ENCODE results near the gene COLEC11.
"Not testable (repeated sequence)": the region's sequence is repeated elsewhere in the genome, so short reads cannot be mapped to it uniquely, and the experiment has no call there.

COLEC11 gene

DNA sequence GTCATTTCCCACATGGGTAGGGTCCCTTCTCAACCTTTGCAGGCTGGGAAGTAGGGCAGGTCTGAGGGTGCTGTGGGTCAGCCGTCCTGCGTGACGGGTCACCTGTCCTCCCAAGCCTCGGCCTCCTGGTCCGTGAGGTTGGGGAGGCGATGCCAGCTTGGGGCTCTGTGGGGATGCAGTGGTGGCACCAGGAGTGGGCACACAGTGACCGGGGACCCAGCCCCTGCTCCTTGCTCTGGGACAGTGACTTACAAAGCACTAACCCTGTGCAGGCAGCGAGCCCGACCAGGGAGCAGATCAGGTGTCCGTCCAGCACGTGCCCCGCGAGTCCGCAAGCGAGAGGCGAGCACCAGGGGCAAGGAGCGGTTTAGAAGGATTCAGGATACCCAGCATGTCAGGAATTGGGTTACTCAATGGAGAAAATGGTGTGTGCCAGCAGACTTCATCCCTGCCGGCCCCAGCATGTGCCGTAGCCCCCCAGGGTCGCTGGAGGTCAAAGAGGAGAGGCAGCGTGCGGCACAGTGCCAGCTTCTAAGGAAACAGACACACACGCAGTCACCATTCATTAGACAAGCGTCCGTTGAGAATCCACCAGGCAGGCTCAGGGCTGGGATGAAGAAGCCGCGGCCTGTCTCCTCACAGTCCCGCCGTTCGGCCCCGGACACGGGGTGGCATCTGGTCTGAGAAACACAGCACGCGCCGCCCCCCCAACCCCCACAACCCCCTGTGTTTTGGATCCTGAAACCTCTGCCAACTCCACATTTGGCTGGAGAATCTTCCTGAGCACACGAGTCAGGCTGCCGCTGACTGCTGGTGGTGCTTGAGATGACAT lies 11.7 kb downstream of the COLEC11 start:
- no peak for DNase-seq

DNA sequence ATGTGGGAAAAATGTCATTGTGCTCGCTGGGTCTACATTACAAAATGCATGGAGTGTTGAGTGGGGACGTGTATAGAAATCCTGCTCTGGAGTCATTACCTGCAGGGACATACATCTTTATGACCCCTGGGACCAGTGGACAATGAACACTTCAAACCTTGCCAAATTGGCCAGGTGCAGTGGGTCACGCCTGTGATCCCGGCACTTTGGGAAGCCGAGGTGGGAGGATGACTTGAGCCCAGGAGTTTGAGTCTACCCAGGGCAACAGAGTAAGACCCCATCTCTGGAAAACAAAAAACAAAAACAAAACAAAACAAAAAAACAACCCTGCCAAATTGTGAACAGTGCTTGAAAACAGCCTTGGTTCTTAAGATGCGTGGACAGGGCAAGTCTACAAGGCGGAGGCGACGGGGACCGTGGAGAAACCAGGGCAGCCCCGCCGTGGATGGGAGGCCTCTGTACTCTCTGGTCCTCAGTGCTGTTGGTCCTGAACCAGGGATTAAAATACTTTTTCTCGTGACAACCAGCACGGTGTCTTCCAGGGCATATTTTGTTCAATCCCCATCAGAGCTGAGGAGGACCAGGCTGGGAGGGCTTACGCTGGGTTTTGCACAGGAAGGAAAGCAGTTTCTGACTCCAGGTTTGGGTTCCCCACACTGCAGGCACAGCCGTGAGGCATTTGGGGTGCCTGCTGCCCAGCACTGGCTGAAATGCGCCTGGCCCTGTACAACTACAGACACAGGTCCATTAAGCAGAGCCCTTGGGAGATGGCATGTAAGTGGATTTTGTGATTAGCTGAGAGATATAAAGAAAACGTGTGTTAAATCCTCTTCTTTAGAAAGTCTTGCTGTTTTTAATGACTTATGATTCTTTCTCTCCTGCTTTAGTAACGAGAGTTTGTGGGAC lies 13.7 kb downstream of the COLEC11 start:
- no peak for DNase-seq

DNA sequence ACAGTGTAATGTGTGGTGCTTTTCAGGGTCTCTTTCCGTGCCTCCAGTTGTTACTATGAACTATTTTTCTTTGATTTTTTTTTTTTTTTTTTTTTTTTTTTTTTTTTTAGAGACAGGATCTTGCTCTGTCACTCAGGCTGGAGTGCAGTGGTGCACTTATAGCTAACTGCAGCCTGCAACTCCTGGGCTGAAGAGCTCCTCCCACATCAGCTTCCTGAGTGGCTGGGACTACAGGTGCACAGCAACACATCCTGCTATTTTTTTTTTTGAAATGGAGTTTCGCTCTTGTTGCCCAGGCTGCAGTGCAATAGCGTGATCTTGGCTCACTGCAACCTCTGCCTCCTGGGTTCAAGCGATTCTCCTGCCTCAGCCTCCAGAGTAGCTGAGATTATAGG lies 14.4 kb downstream of the COLEC11 start:
- DNase-seq, result not testable (repeated sequence)

DNA sequence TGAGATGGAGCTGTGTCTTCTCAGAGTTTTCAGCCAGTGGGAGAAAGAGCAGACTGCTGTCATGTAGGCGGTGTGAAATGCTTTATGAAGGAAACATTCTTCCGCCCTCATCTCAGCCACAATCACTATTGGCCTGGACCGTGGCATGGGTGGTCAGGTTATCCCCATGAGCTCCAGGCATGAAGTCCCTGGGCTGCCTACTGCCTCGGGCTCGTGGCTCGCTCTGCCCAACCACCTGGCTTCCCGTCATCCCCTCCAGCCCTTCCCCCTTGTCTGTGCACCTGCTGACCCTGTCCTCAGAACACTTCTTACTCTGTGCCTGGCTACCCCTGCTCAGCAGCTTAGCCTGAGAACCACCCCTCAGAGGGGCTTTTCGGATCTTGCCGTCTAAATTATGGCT lies 15.5 kb downstream of the COLEC11 start:
- no peak for DNase-seq

DNA sequence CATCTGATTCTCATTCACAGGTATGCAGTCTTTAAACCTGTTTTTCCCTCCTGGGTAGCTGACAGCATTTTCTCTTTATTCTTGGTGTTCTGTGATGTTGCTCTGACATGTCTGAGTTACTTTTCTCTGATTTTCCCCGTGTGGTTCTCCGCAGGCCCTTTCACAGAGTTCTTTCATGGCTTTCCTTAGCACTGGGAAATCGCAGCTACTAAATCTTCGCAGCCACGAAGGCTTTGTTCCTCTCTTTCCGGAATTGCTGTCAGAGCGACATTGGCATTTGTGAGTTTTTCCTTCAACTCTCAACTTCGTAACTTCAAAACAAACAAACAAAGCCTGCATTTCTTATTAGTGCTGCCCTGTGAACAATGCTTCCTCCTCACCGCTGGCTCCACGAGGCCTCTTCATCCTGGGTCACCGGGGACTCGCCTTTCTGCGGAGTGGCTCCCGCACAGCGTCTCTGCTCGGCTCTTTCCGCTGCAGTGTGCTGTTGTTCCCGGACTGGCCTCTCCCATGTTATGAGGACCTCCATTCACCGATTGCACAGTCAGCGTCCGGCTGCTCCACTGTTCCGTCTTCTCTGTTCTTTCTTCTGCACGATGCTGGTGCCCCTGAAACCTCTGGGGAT lies 16.1 kb downstream of the COLEC11 start:
- DNase-seq, result no peak

DNA sequence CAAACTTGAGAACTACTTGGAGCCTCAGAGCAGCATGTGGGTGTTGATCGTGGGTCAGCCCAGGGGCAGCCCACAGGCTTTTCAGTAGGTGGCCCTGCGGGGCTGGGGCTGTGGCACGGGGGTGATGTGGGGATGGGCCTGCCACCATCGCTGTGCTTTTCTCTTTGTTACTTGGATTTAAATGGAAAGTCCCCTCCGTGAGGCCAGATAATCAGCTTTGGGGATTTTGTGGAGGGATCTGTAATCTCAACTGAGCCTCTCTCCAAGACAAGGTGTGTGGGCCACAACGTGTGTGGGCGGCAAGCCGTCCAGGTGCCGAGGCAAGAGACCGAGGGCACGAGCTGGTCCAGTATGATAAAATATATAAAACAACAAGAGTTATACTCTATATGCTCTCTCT lies 16.7 kb downstream of the COLEC11 start:
- DNase-seq, result no peak

DNA sequence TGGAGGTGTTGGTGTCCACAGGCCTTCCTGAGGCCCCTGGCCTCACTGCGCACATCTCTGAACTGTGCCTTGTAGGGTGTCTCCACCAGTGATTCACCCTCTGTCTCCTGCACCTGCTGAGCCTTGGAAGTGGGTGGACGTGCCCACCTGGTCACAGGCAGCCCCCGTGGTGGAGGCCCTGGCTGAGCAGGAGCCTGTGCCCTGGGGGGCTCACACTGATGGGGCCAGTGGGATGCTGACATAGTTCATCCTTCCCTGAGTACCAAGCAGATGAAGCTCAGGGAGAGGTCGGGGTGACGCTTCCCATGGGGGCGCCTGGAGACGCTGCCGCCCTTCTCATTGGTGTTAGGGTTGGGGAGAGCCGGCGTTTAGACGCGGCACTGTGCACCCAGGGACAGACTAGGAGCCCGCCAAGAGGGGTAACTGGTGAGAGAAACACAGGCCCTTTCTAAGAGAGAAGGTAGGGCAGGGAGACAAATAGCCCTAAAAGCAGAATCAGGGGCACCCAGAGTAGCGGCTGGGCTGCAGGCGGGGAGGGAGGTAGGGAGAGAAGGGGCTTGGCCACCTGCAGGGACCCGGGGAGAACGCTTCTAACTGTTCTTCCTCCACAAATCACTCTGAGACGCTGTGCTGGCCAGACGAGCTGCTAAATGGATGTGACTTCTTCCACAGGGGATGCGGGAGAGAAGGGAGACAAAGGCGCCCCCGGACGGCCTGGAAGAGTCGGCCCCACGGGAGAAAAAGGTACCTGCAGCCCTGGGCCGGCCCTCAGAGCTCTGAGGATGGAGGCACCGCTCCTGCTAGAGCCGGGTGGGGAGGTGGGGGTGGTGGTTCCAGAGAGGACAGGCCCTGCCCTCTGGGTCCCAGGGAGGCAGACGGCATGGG lies 18.0 kb downstream of the COLEC11 start:
- DNase-seq, result no peak

DNA sequence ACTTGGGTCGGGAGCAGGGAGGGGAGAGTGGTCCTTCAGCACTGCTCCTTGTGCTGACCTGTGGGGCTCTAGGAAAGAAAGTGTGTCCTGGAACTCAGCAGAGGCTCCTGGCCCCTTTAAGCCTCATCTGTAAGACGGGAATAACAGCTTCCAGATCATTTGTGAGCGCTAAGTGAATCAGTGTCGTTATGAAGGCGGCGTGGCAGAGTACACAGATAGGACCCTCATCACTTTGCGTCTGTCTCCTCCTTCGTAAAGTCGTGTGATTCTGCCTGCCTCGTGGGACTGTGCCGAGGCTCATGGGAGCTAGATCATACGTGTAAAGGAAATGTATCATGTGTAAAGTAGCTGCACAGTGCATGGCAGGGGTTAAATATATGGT lies 18.6 kb downstream of the COLEC11 start:
- no peak for DNase-seq

DNA sequence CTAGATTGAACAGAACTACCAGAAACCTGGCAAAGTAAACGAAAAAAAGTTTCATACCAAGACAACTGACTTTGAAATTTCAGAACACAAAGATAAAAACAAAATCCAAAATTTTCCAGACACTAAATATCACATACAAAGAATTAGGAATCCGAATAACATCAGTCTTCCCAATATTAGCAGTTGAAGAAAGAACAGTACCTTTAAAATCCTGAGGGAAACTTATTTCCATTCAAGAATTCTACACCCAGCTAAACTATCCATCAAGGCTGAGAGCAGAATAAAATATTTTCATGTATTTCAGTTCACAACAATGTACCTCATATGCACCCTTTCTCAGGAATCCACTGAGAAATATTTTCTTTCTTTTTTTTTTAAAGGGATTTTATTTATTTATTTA lies 19.8 kb downstream of the COLEC11 start:
- DNase-seq, result not testable (repeated sequence)

DNA sequence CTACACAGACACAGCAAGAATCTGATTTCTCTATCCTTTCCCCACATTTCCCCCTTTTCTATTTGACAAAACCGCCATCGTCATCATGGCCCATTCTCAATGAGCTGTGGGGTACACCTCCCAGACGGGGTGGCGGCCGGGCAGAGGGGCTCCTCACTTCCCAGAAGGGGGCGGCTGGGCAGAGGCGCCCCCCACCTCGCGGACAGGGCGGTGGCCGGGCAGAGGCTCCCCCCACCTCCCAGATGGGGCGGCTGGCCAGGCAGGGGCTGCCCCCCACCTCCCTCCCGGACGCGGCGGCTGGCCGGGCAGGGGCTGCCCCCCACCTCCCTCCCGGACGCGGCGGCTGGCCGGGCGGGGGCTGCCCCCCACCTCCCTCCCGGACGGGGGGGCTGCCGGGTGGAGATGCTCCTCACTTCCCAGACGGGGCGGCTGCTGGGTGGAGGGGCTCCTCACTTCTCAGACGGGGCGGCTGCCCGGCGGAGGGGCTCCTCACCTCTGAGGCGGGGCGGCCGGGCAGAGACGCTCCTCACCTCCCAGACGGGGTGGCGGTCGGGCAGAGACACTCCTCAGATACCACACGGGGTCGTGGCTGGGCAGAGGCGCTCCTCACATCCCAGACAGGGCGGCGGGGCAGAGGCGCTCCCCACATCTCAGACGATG lies 20.8 kb downstream of the COLEC11 start:
- DNase-seq, result not testable (repeated sequence)

DNA sequence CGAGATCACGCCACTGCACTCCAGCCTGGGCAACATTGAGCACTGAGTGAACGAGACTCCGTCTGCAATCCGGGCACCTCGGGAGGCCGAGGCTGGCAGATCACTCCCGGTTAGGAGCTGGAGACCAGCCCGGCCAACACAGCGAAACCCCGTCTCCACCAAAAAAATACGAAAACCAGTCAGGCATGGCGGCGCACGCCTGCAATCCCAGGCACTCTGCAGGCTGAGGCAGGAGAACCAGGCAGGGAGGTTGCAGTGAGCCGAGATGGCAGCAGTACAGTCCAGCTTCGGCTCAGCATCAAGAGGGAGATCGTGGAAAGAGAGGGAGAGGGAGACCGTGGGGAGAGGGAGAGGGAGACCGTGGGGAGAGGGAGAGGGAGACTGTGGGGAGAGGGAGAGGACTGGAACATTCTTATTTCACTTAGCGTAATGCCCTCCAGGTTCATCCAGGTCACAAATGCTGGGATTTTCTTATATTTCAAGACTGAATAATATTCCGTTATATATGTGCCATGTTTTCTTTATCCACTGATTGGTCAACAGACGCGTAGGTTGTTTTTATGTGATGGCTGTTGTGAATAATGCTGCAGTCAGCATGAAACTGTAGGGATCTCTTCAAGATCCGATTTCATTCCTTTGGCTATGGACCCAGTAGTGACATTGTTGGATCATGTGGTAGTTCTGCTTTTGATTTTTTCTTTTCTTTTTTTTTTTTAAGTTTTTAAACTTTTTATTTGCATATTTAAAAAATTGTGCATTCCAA lies 21.7 kb downstream of the COLEC11 start:
- DNase-seq, result not testable (repeated sequence)

DNA sequence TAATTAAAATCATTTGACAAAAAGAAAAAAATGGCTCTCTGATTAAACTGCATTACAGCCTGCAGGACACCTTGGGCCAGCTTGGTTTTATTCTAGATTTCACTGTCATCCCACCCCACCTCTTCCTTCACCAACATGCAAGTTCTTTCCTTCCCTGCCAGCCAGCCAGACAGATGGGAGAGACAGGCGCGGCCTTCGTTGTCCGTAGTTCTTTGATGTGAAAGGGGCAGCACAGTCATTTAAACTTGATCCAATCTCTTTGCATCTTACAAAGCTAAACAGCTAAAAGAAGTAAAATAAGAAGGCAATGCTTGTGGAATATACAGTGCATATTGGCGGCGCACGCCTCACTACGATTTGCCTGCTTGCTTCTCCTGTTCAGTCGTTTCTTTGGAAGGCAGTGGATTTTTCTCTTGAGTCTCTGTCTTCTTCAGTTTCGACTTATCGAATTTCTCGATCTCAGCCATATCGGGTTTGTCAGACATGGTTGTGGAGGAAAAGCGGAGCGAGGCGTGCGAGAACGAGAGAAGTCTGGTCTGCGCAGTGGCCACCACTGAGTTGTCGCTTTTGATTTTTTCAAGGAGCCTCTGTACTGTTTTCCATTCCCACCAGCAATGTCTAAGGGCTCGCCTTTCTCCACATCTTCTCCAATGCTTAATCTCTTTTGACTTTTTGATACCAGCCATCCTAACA lies 22.4 kb downstream of the COLEC11 start:
- no peak for DNase-seq

DNA sequence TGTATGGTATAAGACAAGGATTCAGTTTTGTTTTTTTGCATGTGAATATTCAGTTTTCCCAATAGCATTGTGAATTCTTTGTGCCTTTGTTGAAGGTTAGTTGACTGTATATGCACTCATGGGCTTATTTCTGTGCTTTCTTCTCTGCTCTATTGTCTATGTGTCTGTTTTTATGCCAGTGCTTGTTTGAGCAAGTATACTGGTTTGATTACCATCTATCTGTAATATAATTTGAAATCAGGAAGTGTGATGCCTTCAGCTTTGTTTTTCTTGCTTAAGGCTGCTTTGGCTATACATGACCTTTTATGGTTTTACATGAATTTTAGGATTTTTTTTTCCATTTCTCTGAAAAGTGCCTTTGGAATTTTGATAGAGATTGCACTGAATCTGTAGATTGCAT lies 23.5 kb downstream of the COLEC11 start:
- DNase-seq, result no peak

DNA sequence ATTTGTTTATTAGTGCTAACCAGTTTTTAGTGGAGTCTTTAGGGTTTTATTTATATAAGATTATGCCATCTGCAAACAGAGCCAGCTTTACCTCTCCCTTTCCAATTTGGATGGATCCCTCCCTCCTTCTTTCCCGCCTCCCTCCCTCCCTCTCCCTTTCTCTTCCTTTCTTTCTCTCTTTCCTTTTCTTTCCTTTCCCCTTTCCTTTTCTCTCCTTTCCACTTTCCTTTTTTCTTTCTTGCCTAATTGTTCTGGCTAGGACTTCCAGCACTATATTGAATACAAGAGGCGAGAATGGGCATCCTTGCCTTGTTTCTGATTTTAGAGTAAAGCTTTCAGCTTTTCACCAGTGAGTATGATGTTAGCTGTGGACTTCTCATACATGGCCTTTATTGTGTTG lies 24.1 kb downstream of the COLEC11 start:
- no peak for DNase-seq

DNA sequence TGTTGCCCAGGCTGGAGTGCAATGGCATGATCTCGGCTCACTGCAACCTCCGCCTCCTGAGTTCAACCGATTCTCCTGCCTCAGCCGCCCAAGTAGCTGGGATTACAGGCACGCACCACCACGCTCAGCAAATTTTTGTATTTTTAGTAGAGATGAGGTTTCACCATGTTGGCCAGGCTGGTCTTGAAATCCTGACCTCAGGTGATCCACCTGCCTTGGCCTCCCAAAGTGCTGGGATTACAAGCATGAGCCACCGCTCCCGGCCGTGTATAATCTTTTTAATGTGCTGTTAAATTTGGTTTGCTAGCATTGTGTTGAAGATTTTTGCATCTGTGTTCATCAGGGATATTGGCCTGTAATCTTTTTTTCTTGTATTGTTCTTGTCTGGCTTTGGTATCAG lies 24.7 kb downstream of the COLEC11 start:
- not testable (repeated sequence) for DNase-seq

DNA sequence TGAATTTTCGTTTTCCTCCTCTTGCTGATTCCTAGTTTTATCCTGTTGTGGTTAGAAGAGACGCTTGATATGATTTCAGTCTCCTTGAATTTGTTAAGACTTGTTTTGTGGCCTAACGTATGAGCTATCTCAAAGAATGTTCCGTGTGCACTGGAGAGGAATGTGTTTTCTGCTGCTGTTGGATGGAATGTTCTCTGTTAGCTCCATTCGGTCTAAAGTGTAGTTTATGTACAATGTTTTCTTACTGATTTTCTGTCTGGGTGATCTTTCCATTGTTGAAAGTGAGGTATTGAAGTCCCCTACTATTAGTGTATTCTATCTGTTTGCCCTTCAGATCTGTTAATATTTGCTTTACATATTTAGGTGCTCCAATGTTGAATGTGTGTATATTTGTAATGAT lies 25.9 kb downstream of the COLEC11 start:
- no peak for DNase-seq

DNA sequence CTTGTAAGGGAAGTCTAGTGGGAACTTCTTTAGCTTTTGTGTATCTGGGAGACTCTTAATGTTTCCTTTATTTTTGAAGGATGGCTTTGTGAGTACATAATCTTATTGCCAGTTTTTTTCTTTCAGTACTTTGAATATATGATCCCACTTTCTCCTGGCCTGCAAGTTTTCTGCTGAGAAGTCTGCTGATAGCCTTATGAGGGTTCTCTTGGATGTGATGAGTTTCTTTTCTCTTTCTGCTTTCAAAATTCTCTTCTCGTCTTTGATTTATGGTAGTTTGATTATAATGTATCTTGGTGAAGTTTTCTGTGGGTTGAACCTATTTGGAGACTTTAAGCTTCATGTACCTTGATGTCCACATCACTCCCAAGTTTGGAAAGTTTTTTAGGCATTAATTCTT lies 28.1 kb downstream of the COLEC11 start:
- no peak for DNase-seq

DNA sequence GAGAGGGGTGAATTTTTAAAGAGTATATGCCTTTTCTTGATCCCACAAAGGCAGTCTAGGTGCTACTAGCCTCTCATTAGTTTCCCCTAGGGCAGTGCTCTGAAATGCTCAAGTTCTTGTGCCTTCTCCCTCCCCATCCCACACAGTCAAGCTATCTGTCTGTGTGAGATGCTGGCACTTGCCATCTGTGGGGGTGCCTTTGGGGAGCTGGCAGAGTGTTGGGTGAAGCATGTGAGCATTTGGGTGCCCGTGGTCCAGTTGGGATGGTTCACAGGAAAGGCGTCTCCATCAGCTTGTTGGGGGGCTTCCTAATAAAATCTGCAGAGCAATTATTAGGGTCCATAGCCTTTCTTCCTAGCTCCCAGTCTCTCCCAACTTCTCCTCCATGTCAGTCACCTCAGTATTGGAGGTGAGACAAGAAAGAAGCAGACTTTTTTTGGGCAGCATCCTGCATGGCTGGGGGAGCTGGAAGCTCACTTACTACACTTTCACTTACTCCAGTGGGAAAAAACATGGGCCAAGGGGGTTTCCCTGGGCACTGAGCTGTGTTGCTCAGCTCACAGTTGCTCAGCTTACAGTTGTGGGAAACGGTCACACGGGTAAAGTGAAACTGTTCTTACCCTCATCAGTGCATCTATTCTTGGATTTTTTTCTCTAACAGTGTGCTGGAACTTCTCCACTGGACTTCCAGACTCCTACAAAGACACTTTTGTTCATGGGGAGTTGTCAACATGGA lies 29.3 kb downstream of the COLEC11 start:
- no peak for DNase-seq

DNA sequence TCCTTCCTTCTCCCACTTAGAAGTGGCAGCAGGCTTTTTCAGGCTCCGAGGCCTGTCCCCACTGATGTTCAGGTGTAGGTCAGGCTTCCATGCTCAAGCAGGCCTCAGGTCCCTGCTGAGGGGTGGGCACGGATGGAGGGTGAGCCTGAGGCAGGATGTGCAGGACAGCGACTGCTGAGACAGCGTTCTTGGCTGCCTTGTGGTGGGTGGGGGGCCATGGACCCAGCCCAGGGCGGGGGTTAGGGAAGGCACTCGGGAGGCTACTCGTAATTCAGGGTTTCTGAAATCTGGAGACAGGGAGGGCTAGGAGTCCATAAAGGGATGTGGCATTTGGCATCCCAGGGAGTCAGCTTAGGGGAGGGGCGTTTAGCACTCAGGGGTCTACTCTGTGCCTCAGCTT lies 30.3 kb downstream of the COLEC11 start:
- DNase-seq, result no peak
